SIG-M5 treated with dmso at 0.1 percent for 504 hours (cell line): ENCODE results near the gene RBBP4.
"Not testable (repeated sequence)": the region's sequence is repeated elsewhere in the genome, so short reads cannot be mapped to it uniquely, and the experiment has no call there.

ENCODE experiments used
- DNase-seq: peaks from one replicate; lab custom pipeline; 2025; ENCODE audit not compliant: unreplicated experiment; lab: John Stamatoyannopoulos, UW

RBBP4 gene

GRCh38 chr1:32636914-32637645 is 13.9 kb upstream of the RBBP4 start:
- peak; percentile 23 for DNase-seq

GRCh38 chr1:32639489-32640075 is 11.4 kb upstream of the RBBP4 start:
- DNase-seq: no peak

GRCh38 chr1:32642292-32642827 is 8.6 kb upstream of the RBBP4 start:
- DNase-seq: not testable (repeated sequence)

- no peak for DNase-seq
Measured at GRCh38 chr1:32644426-32644825, 6.6 kb upstream of the RBBP4 start.

DNA sequence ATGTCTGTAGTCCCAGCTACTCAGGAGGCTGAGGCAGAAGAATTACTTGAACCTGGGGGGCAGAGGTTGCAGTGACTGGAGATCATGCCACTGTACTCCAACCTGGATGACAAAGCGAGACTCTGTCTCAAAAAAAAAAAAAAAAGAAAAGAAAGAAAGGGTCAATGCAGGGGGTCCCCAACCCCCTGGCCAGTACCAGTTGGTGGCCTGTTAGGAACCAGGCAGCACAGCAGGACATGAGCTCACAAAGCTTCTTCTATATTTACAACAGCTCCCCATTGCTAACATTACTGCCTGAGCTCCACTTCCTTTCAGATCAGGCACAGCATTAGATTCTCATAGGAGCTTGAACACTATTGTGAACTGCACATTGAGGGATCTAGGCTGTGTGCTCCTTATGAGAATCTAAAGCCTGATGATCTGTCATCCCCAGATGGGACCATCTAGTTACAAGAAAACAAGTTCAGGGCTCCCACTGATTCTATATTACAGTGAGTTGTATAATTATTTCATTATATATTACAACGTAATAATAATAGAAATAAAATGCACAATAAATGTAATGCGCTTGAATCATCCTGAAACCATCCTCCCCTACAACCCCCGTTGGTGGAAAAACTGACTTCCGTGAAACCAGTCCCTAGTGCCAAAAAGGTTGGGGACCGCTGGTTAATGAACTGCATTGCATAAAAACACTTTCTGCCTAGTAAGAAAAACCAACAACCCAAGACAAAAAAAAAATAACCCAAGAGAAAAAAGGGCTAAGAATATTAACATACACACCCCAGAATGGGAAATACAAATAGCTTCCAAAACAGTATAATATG is 3.5 kb upstream of the RBBP4 start:
- no peak for DNase-seq

- peak; percentile 97 for DNase-seq
Measured at GRCh38 chr1:32650248-32650751, 708 bp upstream of the RBBP4 start, which contains the start of gene ZBTB8OS. TSS of gene ZBTB8OS (minus strand) at chr1:32650550. CDS start at chr1:32650529, 21 bp downstream.

- no peak for DNase-seq
Measured at GRCh38 chr1:32651461-32652073, 559 bp downstream of the RBBP4 start.

GRCh38 chr1:32652244-32652962 is 1.4 kb downstream of the RBBP4 start:
- DNase-seq: no peak

DNA sequence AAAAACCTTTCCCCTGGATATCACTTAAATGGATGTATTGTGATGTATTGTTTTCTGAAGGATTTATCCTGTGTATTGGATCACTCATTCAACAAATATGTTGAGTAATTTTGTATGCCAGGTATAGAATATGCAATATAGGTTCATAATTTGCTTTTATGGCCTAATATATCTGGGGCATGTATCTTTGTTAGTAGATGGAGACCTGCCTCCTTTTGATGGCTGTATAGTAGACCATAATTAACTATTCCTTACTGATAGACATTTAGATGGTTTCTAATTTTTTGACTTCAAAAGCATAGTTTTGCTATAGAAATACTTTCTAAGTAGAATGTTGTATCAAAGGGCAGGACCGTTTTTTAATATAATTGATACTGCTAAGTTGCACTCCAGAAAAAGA is 8.6 kb downstream of the RBBP4 start:
- no peak for DNase-seq

- no peak for DNase-seq
Measured at GRCh38 chr1:32665915-32666314, 14.9 kb downstream of the RBBP4 start.

DNA sequence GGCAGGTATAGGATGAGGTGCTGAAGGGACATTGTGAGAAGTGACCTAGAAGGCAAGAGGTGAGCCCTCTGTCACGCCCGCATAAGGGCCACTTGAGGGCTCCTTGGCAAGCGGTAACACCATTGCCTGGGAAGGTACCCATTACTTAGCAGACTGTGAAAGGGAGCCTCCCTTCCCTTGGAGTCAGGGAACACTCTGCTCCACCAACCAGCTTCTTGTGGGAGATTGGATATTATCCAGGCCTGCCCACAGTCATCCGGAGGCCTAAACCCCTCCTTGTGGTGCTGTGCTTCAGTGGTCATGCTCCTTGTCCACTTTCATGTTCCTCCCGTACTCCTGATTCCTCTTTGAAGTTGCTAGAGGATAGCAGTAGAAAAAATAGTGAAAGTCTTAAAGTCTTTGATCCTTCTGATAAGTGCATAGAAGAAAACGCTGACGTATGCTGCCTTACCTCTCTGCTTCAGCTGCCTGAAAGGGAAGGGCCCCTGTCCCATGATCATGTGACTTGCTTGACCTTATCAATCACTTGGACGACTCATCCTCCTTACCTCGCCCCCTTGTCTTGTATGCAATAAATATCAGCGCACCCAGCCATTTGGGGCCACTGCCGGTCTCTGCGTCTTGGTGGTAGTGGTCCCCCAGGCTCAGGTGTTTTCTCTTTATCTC is 16.0 kb downstream of the RBBP4 start:
- no peak for DNase-seq

DNA sequence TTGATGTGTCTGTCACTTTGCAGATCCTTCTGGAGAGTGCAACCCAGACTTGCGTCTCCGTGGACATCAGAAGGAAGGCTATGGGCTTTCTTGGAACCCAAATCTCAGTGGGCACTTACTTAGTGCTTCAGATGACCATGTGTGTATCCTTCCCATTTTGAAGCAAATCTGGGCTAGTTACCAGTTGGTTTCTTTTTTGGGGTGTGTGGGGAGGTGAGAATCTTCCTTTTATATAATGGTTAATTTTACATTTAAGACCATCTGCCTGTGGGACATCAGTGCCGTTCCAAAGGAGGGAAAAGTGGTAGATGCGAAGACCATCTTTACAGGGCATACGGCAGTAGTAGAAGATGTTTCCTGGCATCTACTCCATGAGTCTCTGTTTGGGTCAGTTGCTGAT is 17.7 kb downstream of the RBBP4 start:
- not testable (repeated sequence) for DNase-seq

GRCh38 chr1:32676945-32677344 is 25.9 kb downstream of the RBBP4 start:
- DNase-seq: no peak

GRCh38 chr1:32679993-32680392 is 29.0 kb downstream of the RBBP4 start:
- not testable (repeated sequence) for DNase-seq

- DNase-seq: no peak
Measured at GRCh38 chr1:32680642-32681041, 29.6 kb downstream of the RBBP4 start.

DNA sequence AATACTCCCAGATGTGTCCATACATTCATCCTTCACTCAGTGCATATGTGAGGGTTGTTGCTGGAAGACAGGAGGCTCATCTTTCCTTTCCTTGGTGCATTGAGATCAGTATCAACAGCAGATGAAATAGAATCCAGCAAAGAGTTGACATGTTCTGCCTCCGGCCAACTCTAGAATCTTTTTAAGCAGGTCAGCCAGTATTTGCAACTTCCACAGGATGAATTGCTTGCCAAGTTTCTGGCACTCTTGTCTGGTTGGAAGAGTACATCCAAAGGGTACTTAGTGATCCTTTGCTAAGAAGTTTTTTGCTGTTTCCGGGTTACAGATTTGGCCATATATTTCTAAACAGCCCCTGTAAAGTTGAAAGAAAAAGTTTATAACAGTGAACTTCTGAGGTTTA is 30.5 kb downstream of the RBBP4 start:
- DNase-seq: no peak

DNA sequence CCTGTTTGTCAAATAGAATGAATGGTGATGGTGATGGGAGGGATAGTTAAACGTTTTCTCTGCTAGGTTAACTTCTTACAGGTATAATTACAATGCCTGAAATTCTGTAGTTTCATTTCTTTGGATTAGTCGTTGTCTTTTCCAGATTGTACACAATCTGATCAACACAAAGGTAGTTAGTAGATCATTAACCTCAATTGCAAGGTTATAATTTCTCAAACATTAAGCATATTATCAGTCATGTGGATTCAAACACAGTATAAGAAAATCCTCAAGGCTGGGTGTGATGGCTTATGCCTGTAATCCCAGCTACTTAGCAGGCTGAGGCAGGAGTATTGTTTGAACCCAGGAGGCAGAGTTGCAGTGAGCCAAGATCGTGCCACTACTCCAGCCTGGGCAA is 31.0 kb downstream of the RBBP4 start:
- DNase-seq: no peak

GRCh38 chr1:32683397-32683796 is 32.4 kb downstream of the RBBP4 start:
- no peak for DNase-seq

DNA sequence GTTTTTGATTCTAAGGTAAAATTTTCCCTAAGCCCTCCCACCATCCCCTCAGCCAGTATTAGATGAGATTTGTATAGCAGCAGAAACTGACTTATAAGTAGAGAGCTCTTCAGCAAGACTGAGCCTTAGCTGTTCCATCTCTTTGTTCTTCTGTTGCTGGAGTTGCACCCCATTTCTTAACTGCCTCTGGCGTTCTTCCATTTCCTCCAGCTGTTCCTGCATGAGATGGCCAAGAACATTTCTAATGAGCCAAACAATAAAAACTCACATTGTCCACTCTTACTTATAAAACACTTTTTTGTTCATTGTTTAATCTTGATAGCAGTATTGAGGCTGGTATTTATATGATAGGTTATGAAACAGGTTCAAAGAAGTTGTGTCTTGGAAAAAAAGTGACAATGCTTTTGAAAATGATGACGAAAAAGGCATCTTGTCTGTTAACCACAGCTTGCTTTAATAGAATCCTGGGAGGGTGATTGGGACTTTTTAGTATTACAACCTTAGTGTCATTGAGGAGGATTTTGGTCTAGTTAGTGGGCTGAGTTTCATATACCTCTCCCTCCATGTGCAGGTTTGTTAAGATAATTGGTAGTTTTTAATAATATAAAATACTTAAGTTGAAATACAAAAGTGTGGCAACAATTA is 33.3 kb downstream of the RBBP4 start:
- DNase-seq: no peak
